Measurements from ENCODE around the gene CCDC141. TPM values are rescaled to one million over a fixed set of nuclear protein-coding genes. Genes with fewer than 3 reads are reported as not detected.

Gene CCDC141
- total and polyA plus RNA-seq, 5 experiments from 2014 or later: 4.2 to 27.0 (median 12.0) TPM

DNA sequence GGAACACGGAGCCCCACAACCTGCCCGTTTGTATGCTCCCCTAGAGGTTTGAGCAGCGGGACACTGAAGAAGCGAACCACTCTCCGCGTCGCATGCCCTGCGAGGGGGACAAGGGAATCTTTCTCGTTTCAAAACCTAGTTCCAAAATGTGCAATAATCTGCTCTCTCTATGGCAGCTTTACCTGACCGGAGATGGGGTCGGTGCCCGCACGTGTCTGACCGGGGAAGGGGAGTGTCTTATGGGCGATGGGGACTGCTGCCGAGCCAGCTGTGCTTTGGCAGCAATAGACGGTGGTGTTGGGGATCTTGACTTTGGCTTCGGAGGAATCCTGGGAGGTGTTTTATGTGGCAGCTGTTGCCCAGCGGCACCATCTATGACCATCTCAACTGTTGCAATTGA is 250.6 kb downstream of the CCDC141 start:
- no peak for ATAC-seq
- Mint-ChIP-seq H3K36me3 (peaks cover 13 to 40% (median 24%) of the 10 kb centered on the region in 3 donors), H3K4me3 (no peak overlapping the region), H3K4me1 (no peaks in the 10 kb centered on the region), H3K27me3 (no peaks in the 10 kb centered on the region), H3K27ac (no peak overlapping the region), H3K9me3 (peaks cover 0 to 2% (median 0%) of the 10 kb centered on the region in 9 donors)
- no peak for DNase-seq
- POLR2A ChIA-PET: no interaction called here

DNA sequence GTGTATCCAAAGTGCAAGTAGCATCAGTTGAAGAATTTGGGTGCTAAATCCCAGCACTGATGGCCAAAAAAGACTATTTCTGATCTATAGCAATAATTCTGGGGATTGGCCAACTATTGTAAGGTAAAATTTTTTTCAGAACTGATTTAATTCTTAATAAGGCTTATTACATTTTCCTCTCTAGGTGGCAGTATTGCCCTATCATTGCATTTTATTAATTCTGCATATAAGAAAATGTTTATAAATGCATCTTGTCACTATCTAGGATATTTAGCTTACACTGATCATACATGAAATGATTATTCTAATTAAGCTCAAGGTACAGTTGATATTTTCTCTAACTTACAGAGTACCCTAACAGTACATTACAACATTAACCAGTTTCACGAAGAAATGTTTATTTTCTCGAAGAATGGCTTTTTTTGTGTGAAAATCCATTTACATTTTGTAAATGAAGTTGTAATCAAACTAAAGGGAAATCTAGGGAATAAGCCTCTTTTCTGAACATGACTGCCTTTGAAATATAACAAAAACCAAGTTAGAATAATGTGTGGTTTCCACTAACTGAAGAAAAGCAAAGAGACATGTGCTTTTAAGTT is 253.8 kb downstream of the CCDC141 start:
- H3K4me1 Mint-ChIP-seq: no peaks in the 10 kb centered on the region
- POLR2A ChIA-PET: no interaction called here
- peaks cover 0 to 2% (median 0%) of the 10 kb centered on the region in 9 donors for H3K9me3 Mint-ChIP-seq

DNA sequence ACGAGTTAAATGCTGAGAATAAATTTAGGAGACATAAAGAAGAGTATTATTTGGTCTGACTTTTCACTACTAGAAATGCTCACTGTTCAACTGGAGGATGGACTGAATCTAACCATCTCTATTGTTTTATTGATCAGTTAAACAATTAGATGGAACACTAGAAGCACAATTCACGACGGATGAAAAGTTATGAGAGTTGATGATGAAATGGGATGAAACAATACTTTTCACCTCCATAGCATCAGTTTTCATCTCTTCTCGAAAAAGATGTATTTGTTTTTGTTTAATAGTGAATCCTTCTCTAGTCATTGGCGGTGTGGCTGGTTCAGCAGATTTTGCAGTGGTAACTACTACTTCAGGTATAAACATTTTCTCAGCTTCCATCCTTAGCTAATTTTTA is 262.0 kb downstream of the CCDC141 start:
- Mint-ChIP-seq H3K27ac (no peak overlapping the region), H3K36me3 (peaks cover 9 to 49% (median 32%) of the 10 kb centered on the region in 3 donors), H3K4me3 (no peak overlapping the region), H3K27me3 (no peaks in the 10 kb centered on the region), H3K4me1 (peaks cover 0 to 2% (median 0%) of the 10 kb centered on the region in 4 donors), H3K9me3 (no peaks in the 10 kb centered on the region)
- ATAC-seq (no peak), DNase-seq (no peak)
- POLR2A ChIA-PET: no interaction called here

More for the DNA sequence above, 253.8 kb downstream of the CCDC141 start:
- ATAC-seq (no peak), DNase-seq (peak in 3 of 10 donors; percentile 28 to 39 (median 32))
- Mint-ChIP-seq H3K4me3 (no peak overlapping the region), H3K36me3 (peaks cover 26 to 62% (median 44%) of the 10 kb centered on the region in 3 donors), H3K27ac (no peak overlapping the region), H3K27me3 (no peaks in the 10 kb centered on the region)

DNA sequence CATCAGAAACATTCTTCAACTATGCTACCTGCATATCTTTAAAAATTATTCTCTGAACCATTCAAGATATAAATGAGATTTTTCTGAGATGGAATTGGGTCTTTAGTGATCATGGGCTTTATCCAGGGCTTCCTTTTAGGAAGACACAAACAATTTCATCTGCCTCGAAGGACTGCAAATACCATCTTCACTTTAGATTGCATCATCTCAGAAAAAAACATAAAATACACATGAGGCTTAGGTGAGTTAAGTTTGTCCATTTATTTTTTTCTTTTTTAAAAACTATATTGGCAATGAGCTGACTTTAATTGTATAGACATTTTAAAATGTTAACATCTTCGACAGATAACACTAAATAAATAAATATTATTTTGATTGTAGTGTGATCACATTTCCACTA is 262.8 kb downstream of the CCDC141 start:
- peaks cover 6 to 49% (median 32%) of the 10 kb centered on the region in 3 donors for H3K36me3 Mint-ChIP-seq
- no peak for ATAC-seq
- no peaks in the 10 kb centered on the region for H3K27me3 Mint-ChIP-seq
- H3K4me1 Mint-ChIP-seq: peaks cover 0 to 2% (median 0%) of the 10 kb centered on the region in 4 donors
- POLR2A ChIA-PET: no interaction called here
- no peak overlapping the region for H3K4me3 Mint-ChIP-seq
- H3K9me3 Mint-ChIP-seq: no peaks in the 10 kb centered on the region
- no peak for DNase-seq
- no peak overlapping the region for H3K27ac Mint-ChIP-seq

GRCh38 chr2:178783889-178784288 is 266.0 kb downstream of the CCDC141 start:
- no peak for DNase-seq
- POLR2A ChIA-PET: no interaction called here

GRCh38 chr2:178782236-178782635 is 267.7 kb downstream of the CCDC141 start:
- POLR2A ChIA-PET: no interaction called here
- no peaks in the 10 kb centered on the region for H3K27me3 Mint-ChIP-seq
- no peak overlapping the region for H3K27ac Mint-ChIP-seq
- H3K36me3 Mint-ChIP-seq: peaks cover 21 to 64% (median 53%) of the 10 kb centered on the region in 3 donors
- no peaks in the 10 kb centered on the region for H3K9me3 Mint-ChIP-seq
- no peak overlapping the region for H3K4me3 Mint-ChIP-seq
- DNase-seq (no peak), ATAC-seq (no peak)
- H3K4me1 Mint-ChIP-seq: no peaks in the 10 kb centered on the region

More at GRCh38 chr2:178783889-178784288, 266.0 kb downstream of the CCDC141 start:
- H3K27me3 Mint-ChIP-seq: no peaks in the 10 kb centered on the region
- peaks cover 17 to 52% (median 41%) of the 10 kb centered on the region in 3 donors for H3K36me3 Mint-ChIP-seq
- H3K4me1 Mint-ChIP-seq: no peaks in the 10 kb centered on the region
- no peaks in the 10 kb centered on the region for H3K9me3 Mint-ChIP-seq
- no peak overlapping the region for H3K4me3 Mint-ChIP-seq
- no peak for ATAC-seq
- no peak overlapping the region for H3K27ac Mint-ChIP-seq

Other genes starting within 250 kb of the CCDC141 start
- gene TTN, start 242.7 kb downstream of the CCDC141 start, total RNA-seq: 10 to 100 TPM; 20.8 to 28.1 TPM
- gene TTN, start 242.7 kb downstream of the CCDC141 start, polyA plus RNA-seq: 1 to 10 TPM in 2 of 3 donors, under 1 TPM in 1; 0.40 to 5.7 (median 1.8) TPM
- 1 to 10 TPM; 4.9 to 5.3 TPM for gene SESTD1, start 214.7 kb upstream of the CCDC141 start, total RNA-seq
- gene SESTD1, start 214.7 kb upstream of the CCDC141 start, polyA plus RNA-seq: 1 to 10 TPM in 2 of 3 donors, under 1 TPM in 1; 0.27 to 1.4 (median 1.0) TPM